ENCODE results near the gene KLHL22. TPM values are rescaled to one million over a fixed set of nuclear protein-coding genes. Genes with fewer than 3 reads are reported as not detected.
"Not testable (repeated sequence)": the region's sequence is repeated elsewhere in the genome, so short reads cannot be mapped to it uniquely, and the experiment has no call there.

KLHL22 gene
- total and polyA plus RNA-seq, 9 donors: 31.3 to 39.9 (median 35.7) TPM

DNA sequence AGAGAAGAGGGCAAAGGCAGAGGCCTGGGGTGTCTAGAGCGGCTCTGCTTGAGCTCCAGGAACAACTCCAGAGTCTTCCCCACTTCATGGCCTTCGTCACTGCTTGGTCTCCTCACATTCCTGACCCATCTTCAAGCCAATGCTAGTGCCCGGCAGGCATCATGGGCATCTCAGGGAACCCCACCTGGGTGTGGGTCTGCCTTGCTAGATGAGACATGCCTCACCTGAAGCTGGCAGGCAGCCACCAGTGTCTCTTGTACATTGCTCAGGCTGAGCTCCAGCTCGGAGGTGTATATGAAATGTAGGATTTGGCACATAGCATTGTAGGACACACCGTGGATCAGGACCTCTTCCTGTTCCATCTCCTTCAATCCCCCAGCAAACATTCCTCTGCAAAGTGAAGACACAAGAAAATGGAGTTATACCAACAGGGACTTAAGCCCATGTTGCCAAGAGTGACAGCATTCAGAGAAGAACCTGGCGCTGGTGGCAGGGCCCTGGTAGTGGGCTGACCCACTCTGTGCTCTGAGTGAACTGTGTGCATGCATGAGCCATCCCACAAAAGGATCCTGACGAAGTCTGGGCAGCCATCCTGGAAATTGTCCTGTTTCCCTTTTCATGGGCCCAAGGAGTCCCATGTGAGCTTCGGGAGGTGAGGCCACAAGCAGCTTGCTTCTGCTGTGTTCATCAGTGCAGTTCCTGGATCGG is 24.3 kb downstream of the KLHL22 start:
- Histone ChIP-seq H3K27ac (ENCODE audit: low read length) (no peak overlapping the region), H3K4me1 (ENCODE audit: control insufficient read depth, insufficient read depth, low read length) (peaks cover 28% of the 10 kb centered on the region), H3K36me3 (ENCODE audit: control insufficient read depth, insufficient read depth, low read length) (peaks cover 39% of the 10 kb centered on the region), H3K4me3 (ENCODE audit: low read length) (no peak overlapping the region), H3K27me3 (ENCODE audit: control insufficient read depth, insufficient read depth, low read length) (no peaks in the 10 kb centered on the region), H3K9me3 (replicated peaks; ENCODE audit: control insufficient read depth, low read depth, low read length) (no peaks in the 10 kb centered on the region)
- WGBS (ENCODE audit: insufficient coverage): 76% methylated on average over 6 of the region's 9 CpGs
- DNase-seq: no peak

DNA sequence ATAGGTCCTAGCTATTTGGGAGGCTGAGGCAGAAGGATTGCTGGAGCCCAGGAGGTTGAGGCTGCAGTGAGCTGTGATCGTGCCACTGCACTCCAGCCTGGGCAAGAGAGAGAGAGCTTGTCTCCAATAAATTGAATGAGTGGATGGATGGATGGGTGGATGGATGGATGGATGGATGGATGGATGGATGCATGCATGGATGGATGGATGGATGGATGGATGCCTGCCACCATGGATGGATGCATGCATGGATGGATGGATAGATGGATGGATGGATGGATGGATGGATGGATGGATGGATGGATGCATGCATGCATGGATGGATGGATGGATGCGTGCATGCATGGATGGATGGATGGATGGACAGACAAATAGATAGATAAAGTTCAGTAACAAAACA is 25.1 kb downstream of the KLHL22 start:
- peaks cover 28% of the 10 kb centered on the region for H3K4me1 ChIP-seq (ENCODE audit: control insufficient read depth, insufficient read depth, low read length)
- WGBS (ENCODE audit: insufficient coverage): 83% methylated on average over 2 of the region's 2 CpGs
- H3K9me3 ChIP-seq (replicated peaks; ENCODE audit: control insufficient read depth, low read depth, low read length); H3K27me3 ChIP-seq (ENCODE audit: control insufficient read depth, insufficient read depth, low read length); H3K4me3 ChIP-seq (ENCODE audit: low read length); H3K27ac ChIP-seq (ENCODE audit: low read length); DNase-seq: not testable (repeated sequence)
- peaks cover 42% of the 10 kb centered on the region for H3K36me3 ChIP-seq (ENCODE audit: control insufficient read depth, insufficient read depth, low read length)

DNA sequence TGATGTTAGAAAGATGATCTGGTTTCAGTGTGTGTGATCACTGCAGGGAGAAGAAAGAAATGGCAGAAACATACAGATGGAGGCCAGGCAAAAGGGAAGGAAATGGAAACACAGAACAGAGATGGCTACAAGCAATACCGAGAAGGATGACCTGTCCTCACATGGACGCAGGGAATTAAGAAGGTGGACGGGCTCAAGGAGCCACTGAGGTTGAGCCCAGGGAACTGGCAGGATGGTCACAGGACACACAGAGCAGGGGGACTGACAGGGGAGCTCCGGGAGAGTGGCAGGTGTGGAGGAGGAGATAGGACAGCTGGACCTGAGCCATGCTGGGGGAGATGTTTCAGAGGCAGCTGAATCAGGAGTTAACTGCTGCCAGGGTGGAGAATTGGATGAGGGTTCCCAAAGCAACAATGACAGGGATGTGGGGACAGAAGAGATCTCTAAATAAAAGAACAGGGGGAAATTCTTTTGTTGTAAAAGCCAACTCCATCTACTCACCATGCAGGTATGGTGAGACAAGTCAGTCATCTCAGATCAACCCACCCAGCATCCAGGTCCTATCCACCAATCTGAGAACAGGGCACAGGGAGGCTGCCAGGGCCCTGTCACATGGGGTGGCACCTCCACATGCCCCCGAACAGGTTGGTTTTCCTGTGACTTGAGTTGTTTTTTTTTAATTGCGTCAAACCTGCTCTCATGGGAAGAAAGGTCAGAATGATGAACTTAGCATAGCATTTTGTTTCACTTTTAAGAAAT is 26.3 kb downstream of the KLHL22 start:
- H3K9me3 ChIP-seq (replicated peaks; ENCODE audit: control insufficient read depth, low read depth, low read length): no peaks in the 10 kb centered on the region
- H3K36me3 ChIP-seq (ENCODE audit: control insufficient read depth, insufficient read depth, low read length): peaks cover 54% of the 10 kb centered on the region
- H3K4me1 ChIP-seq (ENCODE audit: control insufficient read depth, insufficient read depth, low read length): peaks cover 31% of the 10 kb centered on the region
- WGBS (ENCODE audit: insufficient coverage): 82% methylated on average over 5 of the region's 6 CpGs
- no peaks in the 10 kb centered on the region for H3K27me3 ChIP-seq (ENCODE audit: control insufficient read depth, insufficient read depth, low read length)
- DNase-seq: peak; percentile 39
- peak overlapping the region; percentile 69 for H3K27ac ChIP-seq (ENCODE audit: low read length)
- H3K4me3 ChIP-seq (ENCODE audit: low read length): no peak overlapping the region

DNA sequence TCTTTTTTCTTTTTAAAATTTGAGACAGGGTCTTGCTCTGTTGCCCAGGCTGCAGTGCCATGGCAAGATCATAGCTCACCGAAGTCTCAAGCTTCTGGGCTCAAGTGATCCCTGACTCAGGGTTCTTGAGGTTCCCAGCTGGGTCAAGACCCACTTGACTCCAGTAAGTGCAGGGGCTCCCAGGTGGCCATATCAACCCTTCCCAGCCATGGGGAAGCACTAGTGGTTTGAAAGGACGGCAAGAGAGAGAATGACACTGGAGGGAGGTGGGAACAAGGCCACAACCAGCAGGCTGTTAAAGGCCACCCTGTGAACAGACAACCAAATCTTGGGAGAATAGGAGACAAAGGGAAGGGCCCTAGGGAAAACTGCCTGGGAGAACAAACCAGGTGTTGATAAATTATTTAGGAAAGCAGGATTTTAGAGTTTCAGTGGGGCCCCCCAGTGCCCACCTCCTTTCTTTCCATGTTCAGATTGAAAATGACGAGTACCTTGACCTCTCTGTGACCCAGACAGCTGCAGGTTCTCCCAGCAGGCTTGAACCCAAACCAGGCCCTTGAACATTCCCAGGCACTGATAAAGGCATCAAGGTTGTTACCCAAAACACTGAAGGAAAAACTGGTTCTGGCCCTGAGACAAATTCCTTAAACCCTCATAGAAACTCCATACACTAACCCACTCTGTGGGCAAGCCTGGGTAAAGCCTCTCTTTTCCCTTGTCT is 28.8 kb downstream of the KLHL22 start:
- H3K4me3 ChIP-seq (ENCODE audit: low read length): no peak overlapping the region
- no peaks in the 10 kb centered on the region for H3K9me3 ChIP-seq (replicated peaks; ENCODE audit: control insufficient read depth, low read depth, low read length)
- peak overlapping the region; percentile 42 for H3K27ac ChIP-seq (ENCODE audit: low read length)
- DNase-seq: no peak
- peaks cover 45% of the 10 kb centered on the region for H3K4me1 ChIP-seq (ENCODE audit: control insufficient read depth, insufficient read depth, low read length)
- H3K27me3 ChIP-seq (ENCODE audit: control insufficient read depth, insufficient read depth, low read length): no peaks in the 10 kb centered on the region
- 73% methylated on average over 2 of the region's 3 CpGs for WGBS (ENCODE audit: insufficient coverage)
- H3K36me3 ChIP-seq (ENCODE audit: control insufficient read depth, insufficient read depth, low read length): peaks cover 60% of the 10 kb centered on the region

DNA sequence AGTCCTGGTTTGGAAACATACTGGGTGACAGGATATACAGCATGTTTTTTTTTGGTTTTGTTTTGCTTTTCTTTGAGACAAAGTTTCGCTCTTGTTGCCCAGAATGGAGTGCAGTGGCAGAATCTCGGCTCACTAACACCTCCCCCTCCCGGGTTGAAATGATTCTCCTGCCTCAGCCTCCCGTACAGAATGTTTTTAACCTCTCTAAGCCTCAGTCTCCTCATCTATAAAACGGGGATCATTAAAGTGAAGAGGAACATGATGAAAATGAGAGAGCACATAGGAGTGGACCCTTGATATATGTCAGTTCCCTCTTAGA is 29.9 kb downstream of the KLHL22 start:
- H3K9me3 ChIP-seq (replicated peaks; ENCODE audit: control insufficient read depth, low read depth, low read length): no peaks in the 10 kb centered on the region
- H3K27me3 ChIP-seq (ENCODE audit: control insufficient read depth, insufficient read depth, low read length): no peaks in the 10 kb centered on the region
- no peak for DNase-seq
- no peak overlapping the region for H3K27ac ChIP-seq (ENCODE audit: low read length)
- WGBS (ENCODE audit: insufficient coverage): no CpG with 5 or more reads among the region's 5 CpGs
- H3K36me3 ChIP-seq (ENCODE audit: control insufficient read depth, insufficient read depth, low read length): peaks cover 53% of the 10 kb centered on the region
- H3K4me3 ChIP-seq (ENCODE audit: low read length): no peak overlapping the region
- peaks cover 45% of the 10 kb centered on the region for H3K4me1 ChIP-seq (ENCODE audit: control insufficient read depth, insufficient read depth, low read length)

DNA sequence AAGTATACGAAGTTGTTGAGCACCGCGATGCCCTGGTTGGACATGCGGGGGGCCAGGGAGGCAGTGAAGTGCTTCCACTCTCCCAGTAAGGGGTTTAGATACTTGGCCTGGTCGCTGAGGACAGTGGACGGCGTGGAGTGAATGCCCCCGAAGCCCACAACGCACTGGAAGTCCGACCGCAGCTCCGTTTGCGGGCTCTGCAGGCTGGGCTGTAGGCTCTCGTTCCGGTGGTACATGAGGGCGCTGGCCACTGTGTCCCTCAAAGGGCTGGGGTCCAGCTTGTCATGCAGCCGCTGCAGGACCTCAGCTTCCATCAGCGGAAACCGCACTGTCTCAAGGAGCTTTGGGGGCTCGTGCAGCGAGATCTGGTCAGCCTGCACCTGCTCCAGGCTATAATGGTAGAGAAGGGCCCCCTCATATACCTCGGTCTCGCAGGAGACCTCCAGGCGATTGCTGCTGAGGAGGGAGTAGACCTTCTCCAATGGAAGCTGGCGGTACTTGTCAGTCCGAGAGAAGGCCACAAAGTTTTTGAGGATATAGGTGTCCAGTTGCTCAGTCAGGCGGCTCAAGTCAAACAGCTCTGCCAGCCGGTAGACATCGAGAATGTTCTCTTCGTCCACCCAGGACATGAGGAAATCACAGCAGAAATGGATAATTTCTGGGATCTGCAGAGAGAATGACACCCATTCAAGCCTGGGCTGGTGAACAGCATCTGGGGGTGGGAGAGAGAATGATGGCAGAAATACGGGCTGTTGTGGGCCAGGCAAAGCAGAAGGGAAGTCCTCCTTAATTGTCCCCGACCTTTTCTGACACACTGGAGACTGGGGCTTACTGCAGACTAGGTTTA is 30.5 kb downstream of the KLHL22 start:
- DNase-seq: no peak
- no peak overlapping the region for H3K27ac ChIP-seq (ENCODE audit: low read length)
- 92% methylated on average over 30 of the region's 32 CpGs for WGBS (ENCODE audit: insufficient coverage)
- no peaks in the 10 kb centered on the region for H3K27me3 ChIP-seq (ENCODE audit: control insufficient read depth, insufficient read depth, low read length)
- peaks cover 49% of the 10 kb centered on the region for H3K36me3 ChIP-seq (ENCODE audit: control insufficient read depth, insufficient read depth, low read length)
- peaks cover 45% of the 10 kb centered on the region for H3K4me1 ChIP-seq (ENCODE audit: control insufficient read depth, insufficient read depth, low read length)
- H3K9me3 ChIP-seq (replicated peaks; ENCODE audit: control insufficient read depth, low read depth, low read length): no peaks in the 10 kb centered on the region
- H3K4me3 ChIP-seq (ENCODE audit: low read length): no peak overlapping the region

DNA sequence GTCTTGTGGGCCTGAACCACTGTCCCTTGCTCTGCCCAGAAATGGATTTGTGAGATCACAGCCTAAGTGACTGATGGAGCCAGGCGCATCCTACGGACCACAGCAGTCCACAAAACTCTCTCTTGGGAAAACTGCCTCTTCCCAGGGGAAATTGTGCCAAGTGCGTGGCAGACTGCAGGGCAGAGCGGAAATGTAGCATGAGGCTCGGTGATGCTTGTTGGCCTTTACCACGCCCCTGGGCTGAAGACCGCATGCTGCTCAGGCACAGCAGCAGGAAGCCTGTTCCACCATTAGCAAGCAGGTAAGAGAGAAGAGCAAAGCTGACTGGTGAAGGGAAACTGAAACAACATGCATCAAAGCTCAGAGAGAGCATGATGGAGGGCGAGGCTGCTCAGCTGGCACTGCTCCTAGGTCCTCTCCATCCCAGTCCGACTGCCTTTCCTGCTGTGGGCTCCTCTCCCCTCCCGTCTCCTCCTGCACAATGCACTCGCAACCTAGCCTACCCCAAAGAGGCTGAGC is 31.4 kb downstream of the KLHL22 start:
- peaks cover 41% of the 10 kb centered on the region for H3K4me1 ChIP-seq (ENCODE audit: control insufficient read depth, insufficient read depth, low read length)
- no peaks in the 10 kb centered on the region for H3K9me3 ChIP-seq (replicated peaks; ENCODE audit: control insufficient read depth, low read depth, low read length)
- 87% methylated on average over 8 of the region's 11 CpGs for WGBS (ENCODE audit: insufficient coverage)
- no peak overlapping the region for H3K4me3 ChIP-seq (ENCODE audit: low read length)
- DNase-seq: no peak
- H3K36me3 ChIP-seq (ENCODE audit: control insufficient read depth, insufficient read depth, low read length): peaks cover 52% of the 10 kb centered on the region
- no peak overlapping the region for H3K27ac ChIP-seq (ENCODE audit: low read length)
- no peaks in the 10 kb centered on the region for H3K27me3 ChIP-seq (ENCODE audit: control insufficient read depth, insufficient read depth, low read length)

DNA sequence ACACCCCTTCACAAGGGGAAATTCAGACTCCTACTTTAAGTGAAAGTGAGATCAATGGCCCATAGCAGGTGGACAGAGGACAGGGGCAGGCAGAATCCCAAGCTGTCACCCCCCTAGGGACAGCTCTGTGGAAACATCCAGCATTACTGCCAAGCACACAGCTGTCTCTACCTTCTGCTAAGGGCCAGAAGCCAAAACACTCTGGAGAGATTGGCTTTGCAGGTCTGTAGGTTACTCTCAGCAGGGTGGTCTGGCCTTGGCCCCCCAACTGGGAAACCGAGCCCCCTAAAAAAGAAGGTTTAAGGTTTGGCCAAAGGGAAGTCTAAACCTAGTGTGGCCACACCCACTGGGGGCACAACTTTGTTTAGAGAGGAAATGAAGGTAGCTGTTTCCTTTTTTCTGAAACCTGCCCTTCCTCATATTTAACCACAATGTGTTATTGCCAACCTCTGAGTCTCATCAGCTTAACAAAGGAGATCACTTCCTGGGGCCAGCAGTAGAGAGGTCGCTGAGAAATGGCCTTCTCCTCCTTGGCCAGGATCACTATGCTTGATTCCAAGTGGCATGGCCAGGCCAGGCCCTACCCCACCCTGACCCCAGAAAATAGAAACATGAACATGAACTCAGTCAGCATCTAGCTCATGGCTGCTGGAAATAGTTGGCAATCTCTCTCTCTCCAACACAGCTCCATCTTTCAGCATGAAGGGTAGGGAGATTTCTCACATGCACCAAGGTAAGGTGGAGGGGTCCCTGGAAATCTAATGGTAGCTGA is 32.1 kb downstream of the KLHL22 start:
- Histone ChIP-seq H3K27me3 (ENCODE audit: control insufficient read depth, insufficient read depth, low read length) (no peaks in the 10 kb centered on the region), H3K4me3 (ENCODE audit: low read length) (no peak overlapping the region), H3K36me3 (ENCODE audit: control insufficient read depth, insufficient read depth, low read length) (peaks cover 57% of the 10 kb centered on the region), H3K27ac (ENCODE audit: low read length) (peak overlapping the region; percentile 10), H3K9me3 (replicated peaks; ENCODE audit: control insufficient read depth, low read depth, low read length) (no peaks in the 10 kb centered on the region), H3K4me1 (ENCODE audit: control insufficient read depth, insufficient read depth, low read length) (peaks cover 36% of the 10 kb centered on the region)
- WGBS (ENCODE audit: insufficient coverage): 37% methylated on average over 2 of the region's 2 CpGs
- DNase-seq: peak; percentile 48

DNA sequence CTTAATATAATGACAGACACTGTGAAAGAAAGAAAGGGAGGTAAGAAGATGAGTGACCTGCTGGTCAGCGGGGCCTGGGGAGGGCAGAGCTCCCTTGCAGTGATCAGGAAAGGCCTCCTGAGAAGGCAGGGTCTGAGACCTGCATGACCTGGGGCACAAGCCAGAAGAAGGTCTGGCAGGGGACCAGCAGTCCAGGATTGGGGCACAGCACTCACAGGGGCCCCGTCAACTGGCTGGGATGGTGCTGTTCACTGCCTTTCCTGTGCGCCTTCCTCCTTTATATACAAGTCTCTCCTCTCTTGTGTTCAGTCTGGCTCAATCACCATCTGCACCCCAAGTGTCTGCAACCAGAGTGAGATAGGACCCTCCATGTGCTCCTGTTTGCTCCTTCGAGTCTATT is 35.7 kb downstream of the KLHL22 start:
- no peak overlapping the region for H3K4me3 ChIP-seq (ENCODE audit: low read length)
- DNase-seq: no peak
- H3K9me3 ChIP-seq (replicated peaks; ENCODE audit: control insufficient read depth, low read depth, low read length): no peaks in the 10 kb centered on the region
- H3K27me3 ChIP-seq (ENCODE audit: control insufficient read depth, insufficient read depth, low read length): no peaks in the 10 kb centered on the region
- no peak overlapping the region for H3K27ac ChIP-seq (ENCODE audit: low read length)
- peaks cover 62% of the 10 kb centered on the region for H3K36me3 ChIP-seq (ENCODE audit: control insufficient read depth, insufficient read depth, low read length)
- peaks cover 26% of the 10 kb centered on the region for H3K4me1 ChIP-seq (ENCODE audit: control insufficient read depth, insufficient read depth, low read length)
- 89% methylated on average over 4 of the region's 4 CpGs for WGBS (ENCODE audit: insufficient coverage)
